Progenitor cell of endocrine pancreas (in vitro differentiated cells): ENCODE data around the gene TTC23L. TPM values are rescaled to one million over a fixed set of nuclear protein-coding genes. Genes with fewer than 3 reads are reported as not detected.

Experiments
- DNase-seq: peaks from one replicate; pipeline ENCODE4 v3.0.0; 2021; ENCODE audit warnings: low spot score; ENCODE audit not compliant: unreplicated experiment
- H3K27ac Mint-ChIP-seq: 2 replicates; pipeline ENCODE4 v1.8.0; 2021; ENCODE audit warnings: mild to moderate bottlenecking, moderate library complexity, mixed read lengths
- H3K27me3 Mint-ChIP-seq: 2 replicates; pipeline ENCODE4 v1.8.0; 2021; ENCODE audit warnings: mixed read lengths
- H3K36me3 Mint-ChIP-seq: 2 replicates; pipeline ENCODE4 v1.8.0; 2022; ENCODE audit warnings: mixed read lengths; ENCODE audit not compliant: insufficient read depth
- H3K4me1 Mint-ChIP-seq: 2 replicates; pipeline ENCODE4 v1.8.0; 2021; ENCODE audit warnings: low read depth, mixed read lengths
- H3K4me3 Mint-ChIP-seq: 2 replicates; pipeline ENCODE4 v1.8.0; 2021; ENCODE audit warnings: low read depth, mild to moderate bottlenecking, moderate library complexity, mixed read lengths
- H3K9me3 Mint-ChIP-seq: 2 replicates; pipeline ENCODE4 v1.8.0; 2021; ENCODE audit warnings: low read depth, mixed read lengths
- total RNA-seq: library from RNA; stranded (reverse); gene quantifications from 2 replicates; pipeline ENCODE4 v1.2.1, GENCODE V29; 2021
- TF ChIP-seq, protein P1 (sequence below): fragments of 200-600 bp; sonication (generic); IDR thresholded peaks from one replicate; pipeline ENCODE4 v1.5.0; 2021; ENCODE audit warnings: antibody characterized with exemption, mild to moderate bottlenecking; ENCODE audit not compliant: unreplicated experiment

TTC23L gene
- total RNA-seq, 1 donor from 2014 or later = 2.8 TPM

DNA sequence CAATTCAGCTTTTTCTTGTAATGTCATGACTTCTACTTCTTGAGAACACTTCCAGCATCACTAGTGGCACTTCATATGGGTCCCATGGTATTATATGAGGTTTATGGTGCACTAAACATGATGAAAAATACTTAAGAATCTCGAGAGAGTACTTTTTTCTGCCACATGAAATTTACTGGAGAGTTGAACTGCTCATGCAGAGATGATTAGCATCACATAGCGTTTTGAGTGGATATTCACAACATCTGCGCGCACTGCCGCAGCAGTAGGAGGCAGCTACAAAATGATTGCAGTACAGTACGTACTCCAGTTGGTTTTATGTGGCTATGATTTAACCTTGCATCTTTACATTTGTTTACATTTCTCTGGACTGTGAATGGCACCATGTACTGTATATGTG, 61.7 kb downstream of the TTC23L start:
- Mint-ChIP-seq H3K9me3 (no peaks in the 10 kb centered on the region), H3K27ac (no peak overlapping the region), H3K4me3 (no peak overlapping the region), H3K4me1 (peaks cover 3% of the 10 kb centered on the region), H3K36me3 (peaks cover 2% of the 10 kb centered on the region), H3K27me3 (no peaks in the 10 kb centered on the region)
- no peak for DNase-seq
- TF ChIP-seq, protein P1, sequence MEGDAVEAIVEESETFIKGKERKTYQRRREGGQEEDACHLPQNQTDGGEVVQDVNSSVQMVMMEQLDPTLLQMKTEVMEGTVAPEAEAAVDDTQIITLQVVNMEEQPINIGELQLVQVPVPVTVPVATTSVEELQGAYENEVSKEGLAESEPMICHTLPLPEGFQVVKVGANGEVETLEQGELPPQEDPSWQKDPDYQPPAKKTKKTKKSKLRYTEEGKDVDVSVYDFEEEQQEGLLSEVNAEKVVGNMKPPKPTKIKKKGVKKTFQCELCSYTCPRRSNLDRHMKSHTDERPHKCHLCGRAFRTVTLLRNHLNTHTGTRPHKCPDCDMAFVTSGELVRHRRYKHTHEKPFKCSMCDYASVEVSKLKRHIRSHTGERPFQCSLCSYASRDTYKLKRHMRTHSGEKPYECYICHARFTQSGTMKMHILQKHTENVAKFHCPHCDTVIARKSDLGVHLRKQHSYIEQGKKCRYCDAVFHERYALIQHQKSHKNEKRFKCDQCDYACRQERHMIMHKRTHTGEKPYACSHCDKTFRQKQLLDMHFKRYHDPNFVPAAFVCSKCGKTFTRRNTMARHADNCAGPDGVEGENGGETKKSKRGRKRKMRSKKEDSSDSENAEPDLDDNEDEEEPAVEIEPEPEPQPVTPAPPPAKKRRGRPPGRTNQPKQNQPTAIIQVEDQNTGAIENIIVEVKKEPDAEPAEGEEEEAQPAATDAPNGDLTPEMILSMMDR = no peak

DNA sequence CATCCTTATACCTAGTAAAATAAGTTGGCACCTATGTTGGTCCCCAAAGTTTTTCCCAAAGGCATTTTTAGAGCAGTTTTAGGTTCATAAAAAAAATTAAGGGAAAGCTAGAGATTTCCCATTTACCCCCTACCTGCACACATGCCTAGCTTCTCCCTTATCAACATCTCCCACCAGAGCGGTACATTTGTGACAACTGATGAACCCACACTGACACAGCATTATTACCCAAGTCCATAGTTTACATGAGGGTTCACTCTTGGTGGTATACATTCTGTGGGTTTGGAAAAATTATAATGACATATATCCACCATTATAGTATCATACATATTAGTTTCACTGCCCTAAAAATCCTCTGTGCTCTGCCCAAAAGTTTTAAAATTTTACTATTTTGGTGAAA, 64.3 kb downstream of the TTC23L start:
- Mint-ChIP-seq H3K27ac (no peak overlapping the region), H3K4me3 (no peak overlapping the region), H3K36me3 (peaks cover 2% of the 10 kb centered on the region), H3K9me3 (no peaks in the 10 kb centered on the region), H3K4me1 (no peaks in the 10 kb centered on the region), H3K27me3 (no peaks in the 10 kb centered on the region)
- TF ChIP-seq, protein P1 = no peak
- DNase-seq = no peak

DNA sequence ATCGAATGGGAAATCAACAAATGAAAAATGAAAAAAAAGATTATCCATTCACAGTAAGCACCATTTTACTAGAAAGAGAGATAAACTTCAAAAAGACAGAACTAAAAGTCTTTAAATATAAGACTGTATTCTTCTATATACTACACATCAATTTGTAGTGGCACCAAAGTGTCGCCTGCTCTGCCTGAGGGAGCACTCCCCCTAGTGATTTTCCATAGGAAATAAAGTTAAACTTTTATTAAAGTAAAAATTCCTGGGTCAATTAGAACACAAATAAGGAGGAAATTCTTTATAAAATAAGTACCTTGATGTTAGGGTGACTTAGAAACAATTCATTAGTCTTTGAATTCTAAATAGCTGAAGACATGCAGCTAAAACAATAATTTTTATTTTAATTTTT, 66.6 kb downstream of the TTC23L start:
- no peaks in the 10 kb centered on the region for H3K9me3 Mint-ChIP-seq
- H3K36me3 Mint-ChIP-seq = peaks cover 7% of the 10 kb centered on the region
- TF ChIP-seq, protein P1 = peak; percentile 59
- H3K27me3 Mint-ChIP-seq = no peaks in the 10 kb centered on the region
- DNase-seq = no peak
- no peak overlapping the region for H3K4me3 Mint-ChIP-seq
- no peaks in the 10 kb centered on the region for H3K4me1 Mint-ChIP-seq
- no peak overlapping the region for H3K27ac Mint-ChIP-seq

DNA sequence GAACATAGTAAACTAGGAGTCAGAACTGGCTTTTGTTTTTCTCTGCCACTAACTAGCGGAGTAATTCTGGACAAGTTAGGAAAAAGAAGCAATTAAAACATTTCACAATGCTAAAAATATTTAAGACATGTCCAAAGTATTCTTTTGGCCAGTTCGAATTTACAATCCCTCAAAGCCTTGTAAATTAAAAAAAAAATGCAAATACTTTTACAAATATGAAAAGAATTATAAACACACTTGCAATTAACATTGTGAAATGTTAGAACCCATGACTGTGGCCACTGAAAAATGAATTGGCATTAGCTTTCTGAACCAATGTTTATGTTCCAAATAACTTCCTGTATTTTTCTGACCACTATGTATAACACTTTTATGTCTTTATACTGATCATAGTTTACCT, 74.1 kb downstream of the TTC23L start:
- DNase-seq = no peak
- no peak overlapping the region for H3K4me3 Mint-ChIP-seq
- H3K36me3 Mint-ChIP-seq = peaks cover 14% of the 10 kb centered on the region

DNA sequence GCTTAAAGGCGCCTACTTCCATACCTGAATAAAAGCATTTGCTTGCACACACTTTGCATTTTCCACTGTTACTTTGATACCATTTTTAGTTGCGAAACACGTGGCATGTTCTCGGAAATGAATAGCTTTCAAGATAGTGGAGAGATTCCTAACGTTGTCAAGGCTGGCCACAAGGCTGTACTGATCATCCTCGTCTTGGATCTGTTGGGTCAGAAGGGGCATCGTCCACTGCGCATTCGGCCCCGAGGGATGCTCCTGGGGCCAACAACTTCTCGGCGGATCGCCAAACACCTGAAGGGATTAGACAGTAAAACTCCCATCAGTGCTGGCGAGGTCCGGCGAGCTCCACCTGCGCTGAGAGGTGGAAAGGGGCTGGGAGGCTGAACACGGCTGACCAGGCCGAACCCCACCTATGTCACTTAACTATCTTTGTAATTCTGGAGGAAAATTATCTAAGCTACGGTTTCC, 75.7 kb downstream of the TTC23L start:
- TF ChIP-seq, protein P1 = no peak
- Mint-ChIP-seq H3K27me3 (no peaks in the 10 kb centered on the region), H3K27ac (no peak overlapping the region), H3K36me3 (peaks cover 14% of the 10 kb centered on the region), H3K4me3 (no peak overlapping the region), H3K4me1 (peaks cover 25% of the 10 kb centered on the region), H3K9me3 (no peaks in the 10 kb centered on the region)
- DNase-seq = no peak

More for the DNA sequence above, 74.1 kb downstream of the TTC23L start:
- H3K27ac Mint-ChIP-seq = no peak overlapping the region
- no peaks in the 10 kb centered on the region for H3K9me3 Mint-ChIP-seq
- H3K4me1 Mint-ChIP-seq = peaks cover 25% of the 10 kb centered on the region
- TF ChIP-seq, protein P1 = no peak
- no peaks in the 10 kb centered on the region for H3K27me3 Mint-ChIP-seq
